ENCODE results near the gene UNC13B.
"Not testable (repeated sequence)": the region's sequence is repeated elsewhere in the genome, so short reads cannot be mapped to it uniquely, and the experiment has no call there.

The UNC13B gene

DNA sequence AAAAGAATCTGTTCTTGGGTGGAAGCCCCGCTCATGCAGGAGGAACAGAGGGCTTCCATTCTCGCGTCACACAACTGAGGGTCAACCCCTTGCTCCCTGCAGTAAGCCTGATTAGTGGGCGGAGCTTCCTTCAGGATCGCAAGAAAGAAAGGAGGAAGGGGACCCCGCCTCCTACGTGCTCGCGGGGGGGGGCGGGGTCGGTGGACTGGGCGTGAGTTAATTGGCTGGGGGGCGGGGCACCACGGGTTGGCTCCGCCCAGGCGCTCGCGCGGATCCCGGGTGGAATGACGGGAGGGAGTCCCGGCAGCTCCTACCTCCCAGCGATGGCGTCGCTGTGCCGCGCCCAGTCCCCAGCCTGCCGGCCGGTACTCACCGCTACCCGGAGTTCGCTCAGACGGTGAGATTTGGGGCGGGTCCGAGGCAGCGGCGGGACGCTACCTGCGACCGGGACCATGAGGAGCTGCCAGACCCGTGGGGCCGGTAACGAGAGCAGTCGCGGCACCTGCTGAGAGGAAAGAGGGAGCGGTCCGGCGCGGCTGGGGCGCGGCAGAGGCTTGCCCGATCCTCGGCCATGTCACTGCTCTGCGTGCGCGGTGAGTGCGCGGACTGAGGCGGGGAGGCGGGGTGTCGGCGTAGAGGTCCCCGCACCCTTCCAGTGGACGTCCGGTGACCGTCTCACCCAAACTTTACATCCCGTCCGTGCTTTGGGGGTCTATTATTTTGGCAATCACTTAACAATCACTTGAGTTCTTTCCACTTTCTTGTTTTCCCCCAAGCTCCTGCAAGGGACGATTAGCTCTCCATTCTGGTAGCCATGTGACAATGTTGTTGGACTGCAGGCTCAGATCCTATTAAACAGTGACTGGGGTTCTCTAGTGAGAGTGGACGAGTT, at the start of gene UNC13B:
TSS of gene UNC13B (plus strand) at position 297 of the 892 bp plus-strand sequence. CDS start at position 572, 275 bp downstream.
- DNase-seq (ENCODE audit: low read depth), result peak; percentile 96

DNA sequence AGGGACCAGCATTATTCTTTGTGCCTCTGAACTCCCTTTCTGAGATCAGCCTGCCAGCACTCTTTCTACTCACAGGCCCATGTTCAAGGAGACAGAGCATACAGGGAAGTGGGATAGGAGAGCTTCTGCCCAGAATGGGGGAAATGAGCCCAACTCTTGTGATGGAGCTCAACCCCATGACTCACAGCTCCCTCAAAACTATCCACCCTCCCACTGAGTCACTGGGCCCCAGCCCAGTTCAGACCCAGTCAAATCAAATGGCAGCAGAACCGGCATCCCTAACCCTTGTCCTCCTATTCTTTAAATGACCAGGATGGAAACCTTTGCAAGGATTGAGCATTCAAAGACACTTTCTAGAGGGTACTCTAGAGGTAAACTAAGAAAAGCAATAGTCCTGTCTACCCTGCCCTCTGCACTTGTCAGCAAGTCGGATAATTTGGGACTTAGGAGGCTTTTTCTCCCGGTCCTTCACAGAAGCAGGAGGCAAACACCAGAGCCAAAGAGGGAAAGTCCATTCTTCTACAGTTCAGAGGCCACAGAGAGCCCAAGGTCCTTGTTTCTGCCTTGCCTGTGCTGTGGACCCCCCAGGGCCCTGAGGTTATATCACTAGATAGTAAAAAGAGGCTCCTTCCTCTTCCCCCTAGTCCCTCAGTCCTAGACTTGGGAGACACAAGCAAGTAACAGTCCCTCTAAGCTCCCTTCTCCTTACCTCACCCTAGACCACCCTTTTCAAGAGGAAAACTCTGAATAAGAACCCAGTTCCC, 49.4 kb upstream of the UNC13B start:
- peak; percentile 89 for DNase-seq (ENCODE audit: low read depth)

DNA sequence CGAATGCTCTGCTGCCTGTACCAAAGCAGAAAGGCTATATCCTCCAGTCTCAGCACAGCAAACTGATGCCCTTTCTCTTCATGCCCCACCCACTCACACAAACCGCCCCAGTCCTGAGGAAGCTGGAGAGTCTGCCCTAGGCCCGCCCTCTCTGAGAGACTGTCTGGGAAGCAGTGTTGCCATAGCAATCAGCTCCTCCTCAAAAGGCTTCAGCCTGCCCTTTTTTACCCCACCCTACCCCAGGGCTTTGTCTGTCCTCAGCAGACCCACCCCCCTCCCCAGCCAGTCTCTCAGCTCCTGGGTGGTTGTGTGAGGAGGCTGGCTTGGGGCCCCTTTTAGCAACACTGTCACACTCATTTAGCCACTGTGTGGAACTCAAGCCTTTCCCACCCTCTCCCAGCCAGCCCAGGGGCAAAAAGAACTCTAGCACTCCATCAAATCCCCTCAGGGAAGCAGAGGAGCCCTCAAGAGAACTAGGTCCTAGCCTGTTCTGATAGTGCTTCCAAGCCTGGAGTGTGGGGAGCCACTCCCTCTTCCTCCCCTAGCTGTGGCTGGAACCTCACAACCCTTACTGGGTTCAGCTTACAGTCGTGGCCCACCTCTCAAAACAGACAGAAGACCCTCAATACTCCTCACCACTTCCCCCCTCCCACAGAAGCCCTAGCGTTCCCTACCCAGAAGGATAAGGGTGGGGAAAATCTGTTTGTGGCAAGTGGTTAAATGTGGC, 47.5 kb upstream of the UNC13B start:
- DNase-seq (ENCODE audit: low read depth), result peak; percentile 95

- DNase-seq (ENCODE audit: low read depth), result peak; percentile 70
These were observed 46.8 kb upstream of the UNC13B start for GRCh38 chr9:35114840-35115628.

DNA sequence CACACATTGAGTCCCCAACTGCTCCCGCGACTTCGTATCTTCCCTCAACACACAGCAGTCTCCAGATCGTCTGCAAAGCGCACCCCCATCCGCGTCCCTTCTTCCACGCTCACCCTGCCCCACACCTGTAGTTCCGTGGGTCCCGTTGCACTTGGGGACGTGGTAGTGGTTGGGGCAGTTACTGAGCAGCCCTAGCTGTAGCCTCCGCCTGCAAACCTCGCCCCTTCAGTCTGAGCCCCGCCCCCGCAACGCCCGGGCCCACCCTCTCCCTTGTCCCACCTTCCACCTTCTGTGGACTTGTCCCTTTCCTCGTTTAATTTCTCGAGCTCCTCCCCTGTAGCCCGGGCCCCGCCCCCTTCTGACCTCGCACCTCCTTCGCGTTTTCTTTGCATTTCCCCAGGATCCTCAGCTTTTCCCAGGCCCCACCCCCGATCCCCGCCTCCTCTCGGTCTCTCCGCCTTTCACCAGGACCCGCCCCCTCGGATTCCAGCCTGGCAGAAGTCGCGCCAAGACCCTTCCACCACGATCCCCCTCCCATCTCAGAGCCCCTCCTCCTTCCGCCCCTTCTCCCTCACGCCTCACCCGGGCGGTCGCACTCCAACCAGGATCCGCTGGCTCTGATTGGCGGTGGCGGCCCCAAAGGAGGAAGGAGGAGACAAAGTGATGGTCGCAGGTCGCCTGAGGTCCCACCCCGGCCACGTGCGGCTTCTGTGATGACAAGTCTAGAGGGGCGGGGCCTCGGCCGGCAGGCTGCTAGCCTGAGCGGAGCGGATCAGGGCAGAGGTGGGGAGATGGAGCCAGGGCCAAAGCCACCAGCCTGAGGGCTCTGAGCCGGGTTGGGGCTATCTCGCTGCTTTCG, 45.9 kb upstream of the UNC13B start, which contains the start of gene ATOSB:
TSS of gene ATOSB (minus strand) at position 183 of the 859 bp plus-strand sequence. CDS start 7,588 bp downstream, outside the sequence.
- DNase-seq (ENCODE audit: low read depth), result peak; percentile 97

GRCh38 chr9:35116539-35116897, 45.3 kb upstream of the UNC13B start:
- DNase-seq (ENCODE audit: low read depth), result no peak

DNA sequence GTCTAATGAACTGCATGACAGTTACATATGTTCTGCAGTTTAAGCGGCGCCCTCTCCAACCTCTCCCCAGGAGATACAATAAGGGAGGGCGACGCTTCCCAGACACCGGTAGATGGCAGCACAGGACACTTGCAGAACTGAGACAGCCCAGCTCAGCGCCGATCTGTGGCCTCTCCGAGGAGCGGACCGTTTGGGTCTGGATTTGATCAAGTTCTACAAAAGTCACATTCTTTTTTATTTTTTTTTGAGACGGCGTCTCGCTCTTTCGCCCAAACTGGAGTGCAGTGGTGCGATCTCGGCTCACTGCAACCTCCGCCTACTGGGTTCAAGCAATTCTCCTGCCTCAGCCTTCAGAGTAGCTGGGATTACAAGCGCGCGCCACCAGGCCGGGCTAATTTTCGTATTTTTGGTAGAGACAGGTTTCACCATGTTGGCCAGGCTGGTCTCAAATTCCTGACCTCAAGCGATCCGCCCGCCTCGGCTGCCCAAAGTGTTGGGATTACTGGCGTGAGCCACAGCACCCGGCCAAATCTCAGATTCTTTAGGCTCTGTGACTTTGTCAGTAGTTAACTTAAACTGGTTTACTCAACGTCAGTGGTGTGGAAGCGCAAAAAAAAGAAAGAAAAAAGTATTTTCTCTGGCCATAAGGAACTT, 44.8 kb upstream of the UNC13B start:
- peak; percentile 96 for DNase-seq (ENCODE audit: low read depth)

- DNase-seq (ENCODE audit: low read depth), result no peak
These were observed 26.9 kb upstream of the UNC13B start for GRCh38 chr9:35134920-35135319.

GRCh38 chr9:35135988-35136387, 25.8 kb upstream of the UNC13B start:
- no peak for DNase-seq (ENCODE audit: low read depth)

- no peak for DNase-seq (ENCODE audit: low read depth)
These were observed 24.9 kb upstream of the UNC13B start for GRCh38 chr9:35136866-35137265.

DNA sequence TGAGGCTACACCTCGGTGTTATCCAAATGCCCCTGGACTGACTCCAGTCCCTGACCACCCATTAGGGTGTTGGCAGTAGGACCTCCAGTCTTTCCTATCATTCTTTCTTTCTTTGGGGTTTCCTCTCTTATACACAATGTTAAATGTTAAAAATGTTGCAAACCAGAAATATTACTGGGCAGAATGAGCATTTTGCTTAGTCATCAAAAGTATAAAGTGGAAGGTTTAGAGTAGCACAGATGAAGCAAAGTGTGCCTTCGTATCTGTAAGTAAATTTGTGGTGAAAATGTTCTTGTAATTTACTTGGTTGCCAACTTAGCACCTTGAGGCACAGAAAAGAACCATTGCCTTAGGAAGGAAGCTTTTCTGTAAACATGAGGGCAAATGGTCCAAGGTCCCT, 21.7 kb upstream of the UNC13B start:
- no peak for DNase-seq (ENCODE audit: low read depth)

DNA sequence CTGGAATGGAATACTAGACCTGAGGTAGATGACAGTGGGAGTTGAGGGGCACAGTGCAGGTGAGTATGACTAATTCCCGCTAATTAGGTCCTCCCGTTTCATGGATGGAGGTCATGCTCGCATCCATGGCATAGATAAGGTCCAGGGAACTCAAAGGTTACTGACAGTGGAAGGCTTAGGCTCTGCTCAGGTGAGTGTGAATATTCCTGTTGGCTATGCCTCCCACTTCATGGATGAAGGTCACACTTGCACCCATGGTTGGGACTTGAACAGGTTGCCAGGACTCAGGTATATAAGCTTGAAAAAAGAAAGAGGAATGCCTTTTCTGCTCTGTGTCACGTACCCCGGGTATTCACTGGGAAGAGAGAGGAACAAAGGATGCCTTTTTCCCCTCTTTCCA, 19.8 kb upstream of the UNC13B start:
- no peak for DNase-seq (ENCODE audit: low read depth)

DNA sequence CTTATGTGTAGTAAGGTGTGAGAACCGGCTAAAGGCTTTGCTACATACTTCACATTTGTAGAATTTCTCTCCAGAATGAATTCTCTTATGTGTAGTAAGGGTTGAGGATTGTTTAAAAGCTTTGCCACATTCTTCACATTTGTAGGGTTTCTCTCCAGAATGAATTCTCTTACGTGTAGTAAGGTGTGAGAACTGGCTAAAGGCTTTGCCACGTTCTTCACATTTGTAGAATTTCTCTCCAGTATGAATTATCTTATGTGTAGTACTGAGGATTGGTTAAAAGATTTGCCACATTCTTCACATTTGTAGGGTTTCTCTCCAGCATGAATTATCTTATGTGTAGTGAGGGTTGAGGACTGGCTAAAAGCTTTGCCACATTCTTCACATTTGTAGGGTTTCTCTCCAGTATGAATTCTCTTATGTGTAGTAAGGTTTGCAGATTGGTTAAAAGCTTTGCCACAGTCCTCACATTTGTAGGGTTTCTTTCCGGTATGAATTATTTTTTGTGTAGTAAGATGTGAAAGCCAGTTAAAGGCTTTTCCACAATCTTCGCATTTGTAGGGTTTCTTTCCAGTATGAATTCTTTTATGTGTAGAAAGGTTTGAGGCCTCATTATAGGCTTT, 13.8 kb upstream of the UNC13B start:
- not testable (repeated sequence) for DNase-seq (ENCODE audit: low read depth)

DNA sequence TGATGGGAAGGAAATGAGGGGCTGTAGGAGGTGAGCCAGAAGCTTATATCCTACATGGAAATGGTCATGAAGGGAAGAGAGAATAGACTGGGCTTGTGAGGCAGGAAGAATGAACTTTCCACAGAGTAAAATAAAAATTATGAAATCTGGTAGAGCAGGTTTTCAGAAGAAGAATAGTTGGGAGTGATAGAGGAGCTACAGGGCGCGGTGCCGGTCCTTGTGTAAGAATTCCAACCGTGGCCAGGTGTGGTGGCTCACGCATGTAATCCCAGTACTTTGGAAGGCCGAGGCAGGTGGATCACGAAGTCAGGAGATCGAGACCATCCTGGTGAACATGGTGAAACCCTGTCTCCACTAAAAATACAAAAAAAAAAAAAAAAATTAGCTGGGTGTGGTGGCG, 8.9 kb upstream of the UNC13B start:
- DNase-seq (ENCODE audit: low read depth), result no peak

- DNase-seq (ENCODE audit: low read depth), result no peak
These were observed 5.0 kb upstream of the UNC13B start for GRCh38 chr9:35156781-35157180.

- not testable (repeated sequence) for DNase-seq (ENCODE audit: low read depth)
These were observed 4.0 kb upstream of the UNC13B start for GRCh38 chr9:35157836-35158235.

- DNase-seq (ENCODE audit: low read depth), result no peak
These were observed 3.1 kb upstream of the UNC13B start for GRCh38 chr9:35158501-35159280.

DNA sequence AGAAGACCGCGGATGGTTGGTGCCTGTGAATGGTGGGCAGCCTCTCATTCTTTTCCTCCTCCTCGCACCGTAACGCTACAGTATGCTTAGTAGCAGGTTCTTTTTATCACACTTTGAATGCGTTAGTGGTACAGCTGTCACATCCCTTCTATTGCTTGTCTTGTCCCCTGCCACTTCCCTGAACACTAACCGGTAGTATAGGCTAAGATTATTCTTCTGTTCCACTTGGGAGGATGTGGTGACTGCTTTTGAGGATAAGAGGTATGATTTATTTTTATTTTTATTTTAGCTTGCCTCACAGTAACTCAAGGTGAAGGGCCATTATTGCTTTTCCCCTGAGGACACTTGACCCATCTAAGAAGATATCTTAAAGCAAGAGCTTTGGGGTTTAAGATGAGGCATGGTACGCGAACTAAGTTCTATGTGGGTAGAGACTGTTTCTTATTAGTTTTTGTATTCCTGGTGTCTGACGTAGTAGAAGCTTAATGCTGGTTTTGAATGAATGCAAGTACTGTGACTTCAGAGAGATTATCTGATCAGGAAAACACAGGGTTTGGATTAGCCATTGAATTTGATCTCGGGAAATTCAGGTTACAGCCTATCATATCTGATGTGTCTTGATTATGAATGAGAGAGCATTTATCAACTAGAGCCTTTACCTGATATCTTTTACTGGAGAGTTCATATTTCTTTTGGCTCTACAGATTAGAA, 951 bp downstream of the UNC13B start:
- peak; percentile 9 for DNase-seq (ENCODE audit: low read depth)
